WTC11 (cell line): ENCODE results near the gene ZNF185. TPM values are rescaled to one million over a fixed set of nuclear protein-coding genes. Genes with fewer than 3 reads are reported as not detected.

Experiments
- ATAC-seq: fragments of 200-7000 bp; cut with Tn5 transposase; 2 replicates; pipeline ENCODE4 v1.10.0; 2021; ENCODE audit warnings: mild to moderate bottlenecking, moderate library complexity
- CTCF ChIA-PET: fragments of 300-600 bp; sonication (Branson Sonifier 250); formaldehyde crosslinking; loops from one replicate; lab custom pipeline; 2021; ENCODE audit warnings: antibody characterized with exemption; lab: Charles Lee
- POLR2A ChIA-PET: fragments of 350-600 bp; sonication (Branson Sonifier 250); formaldehyde crosslinking; loops from one replicate; lab custom pipeline; 2021; ENCODE audit warnings: antibody characterized with exemption; lab: Charles Lee
- DNase-seq: peaks from one replicate; pipeline ENCODE4 v3.0.0; 2021; ENCODE audit warnings: low spot score
- H3K27ac Mint-ChIP-seq: 2 replicates; pipeline ENCODE4 v1.8.0; 2021; ENCODE audit warnings: mixed read lengths
- H3K27me3 Mint-ChIP-seq: 2 replicates; pipeline ENCODE4 v1.8.0; 2021; ENCODE audit warnings: low read depth, mild to moderate bottlenecking, moderate library complexity, mixed read lengths
- H3K36me3 Mint-ChIP-seq: 2 replicates; pipeline ENCODE4 v1.8.0; 2021; ENCODE audit warnings: mixed read lengths
- H3K4me1 Mint-ChIP-seq: 2 replicates; pipeline ENCODE4 v1.8.0; 2022; ENCODE audit warnings: mixed read lengths
- H3K4me3 Mint-ChIP-seq: 2 replicates; pipeline ENCODE4 v1.8.0; 2021; ENCODE audit warnings: mild to moderate bottlenecking, moderate library complexity, mixed read lengths
- H3K9me3 Mint-ChIP-seq: 2 replicates; pipeline ENCODE4 v1.8.0; 2021; ENCODE audit warnings: mixed read lengths
- AR ChIP-seq: fragments of 250-450 bp; sonication (Bioruptor Pico); IDR thresholded peaks from 2 replicates; pipeline ENCODE4 v1.9.0; 2021; ENCODE audit warnings: mild to moderate bottlenecking
- ARID4B ChIP-seq: sonication (generic); formaldehyde crosslinking; IDR thresholded peaks from 2 replicates; pipeline ENCODE4 v1.8.0; 2023; ENCODE audit warnings: missing genetic modification reagents, mild to moderate bottlenecking, borderline replicate concordance
- ERG ChIP-seq: fragments of 250-450 bp; sonication (Bioruptor Pico); IDR thresholded peaks from 2 replicates; pipeline ENCODE4 v1.8.0; 2021; ENCODE audit warnings: mild to moderate bottlenecking
- ETV6 ChIP-seq: sonication (generic); formaldehyde crosslinking; IDR thresholded peaks from 2 replicates; pipeline ENCODE4 v1.8.1; 2022; ENCODE audit warnings: mild to moderate bottlenecking, missing genetic modification reagents
- FOXJ3 ChIP-seq: sonication (generic); formaldehyde crosslinking; IDR thresholded peaks from 2 replicates; pipeline ENCODE4 v1.9.0; 2021; ENCODE audit warnings: missing genetic modification reagents, mild to moderate bottlenecking, borderline replicate concordance
- GTF2I ChIP-seq: fragments of 250-450 bp; sonication (Bioruptor Pico); conservative IDR thresholded peaks from 2 replicates; pipeline ENCODE4 v1.4.0; 2021; ENCODE audit warnings: mild to moderate bottlenecking
- HMGXB4 ChIP-seq: sonication (generic); formaldehyde crosslinking; IDR thresholded peaks from 2 replicates; pipeline ENCODE4 v1.8.1; 2023; ENCODE audit warnings: mild to moderate bottlenecking, moderate library complexity, missing genetic modification reagents
- JUN ChIP-seq: sonication (generic); formaldehyde crosslinking; IDR thresholded peaks from 2 replicates; pipeline ENCODE4 v1.8.0; 2023; ENCODE audit warnings: mild to moderate bottlenecking, missing genetic modification reagents
- KAT7 ChIP-seq: sonication (generic); formaldehyde crosslinking; IDR thresholded peaks from 2 replicates; pipeline ENCODE4 v1.8.1; 2023; ENCODE audit warnings: missing genetic modification reagents, mild to moderate bottlenecking, borderline replicate concordance
- NFE2L1 ChIP-seq: sonication (generic); formaldehyde crosslinking; IDR thresholded peaks from 2 replicates; pipeline ENCODE4 v1.8.1; 2023; ENCODE audit warnings: missing genetic modification reagents
- NR1H2 ChIP-seq: sonication (generic); formaldehyde crosslinking; IDR thresholded peaks from 2 replicates; pipeline ENCODE4 v1.9.0; 2021; ENCODE audit warnings: mild to moderate bottlenecking, moderate library complexity, missing genetic modification reagents
- OVOL2 ChIP-seq: fragments of 250-450 bp; sonication (Bioruptor Pico); IDR thresholded peaks from 2 replicates; pipeline ENCODE4 v1.9.0; 2021; ENCODE audit warnings: mild to moderate bottlenecking, borderline replicate concordance
- STAT6 ChIP-seq: sonication (generic); formaldehyde crosslinking; conservative IDR thresholded peaks from 2 replicates; pipeline ENCODE4 v1.8.1; 2023; ENCODE audit warnings: mild to moderate bottlenecking, low read depth, missing genetic modification reagents, moderate library complexity
- ZNF232 ChIP-seq: sonication (generic); formaldehyde crosslinking; IDR thresholded peaks from 2 replicates; pipeline ENCODE4 v1.8.0; 2022; ENCODE audit warnings: mild to moderate bottlenecking, missing genetic modification reagents
- ZNF396 ChIP-seq: fragments of 250-450 bp; sonication (Bioruptor Pico); IDR thresholded peaks from 2 replicates; pipeline ENCODE4 v1.8.0; 2021; ENCODE audit warnings: mild to moderate bottlenecking, moderate library complexity, borderline replicate concordance
- ZNF512 ChIP-seq: sonication (generic); formaldehyde crosslinking; IDR thresholded peaks from 2 replicates; pipeline ENCODE4 v1.8.1; 2022; ENCODE audit warnings: missing genetic modification reagents, borderline replicate concordance
- ZNF671 ChIP-seq: fragments of 250-450 bp; sonication (Bioruptor Pico); IDR thresholded peaks from 2 replicates; pipeline ENCODE4 v1.8.0; 2021; ENCODE audit warnings: mild to moderate bottlenecking
- total RNA-seq: library from RNA; stranded (reverse); gene quantifications from 3 replicates; pipeline ENCODE4 v1.2.3, GENCODE V29; 2021

ZNF185 gene
- total RNA-seq, 1 experiment from 2014 or later, result 8.2 TPM

GRCh38 chrX:152927858-152928760, 30.2 kb downstream of the ZNF185 start:
- ChIA-PET CTCF (interaction anchor here (4.1 kb wide), 1 partner anchor 13 kb away, joined by 42 read pairs; no protein-coding TSS in a partner anchor), POLR2A (no interaction called here)
- Mint-ChIP-seq H3K4me3 (no peak overlapping the region), H3K4me1 (peaks cover 6% of the 10 kb centered on the region), H3K36me3 (no peaks in the 10 kb centered on the region), H3K27ac (no peak overlapping the region), H3K27me3 (no peaks in the 10 kb centered on the region), H3K9me3 (no peaks in the 10 kb centered on the region)
- ATAC-seq (no peak), DNase-seq (no peak)
- TF ChIP-seq OVOL2, result no peak
- TF ChIP-seq ZNF671, result no peak
- TF ChIP-seq NFE2L1 (CRISPR knock-in tag), result no peak
- no peak for TF ChIP-seq STAT6 (CRISPR knock-in tag)
- no peak for TF ChIP-seq KAT7 (CRISPR knock-in tag)
- no peak for TF ChIP-seq JUN
- no peak for TF ChIP-seq ERG
- no peak for TF ChIP-seq ZNF512 (CRISPR knock-in tag)
- no peak for TF ChIP-seq ARID4B (CRISPR knock-in tag)
- TF ChIP-seq ETV6, result no peak
- TF ChIP-seq ZNF396 (CRISPR knock-in tag), result no peak
- TF ChIP-seq ZNF232 (CRISPR knock-in tag), result no peak
- no peak for TF ChIP-seq HMGXB4 (CRISPR knock-in tag)
- TF ChIP-seq AR (CRISPR knock-in tag), result no peak
- TF ChIP-seq GTF2I (CRISPR knock-in tag), result no peak
- no peak for TF ChIP-seq FOXJ3 (CRISPR knock-in tag)
- no peak for TF ChIP-seq NR1H2 (CRISPR knock-in tag)
